H1 (cell line): ENCODE results near the gene MYO18A. TPM values are rescaled to one million over a fixed set of nuclear protein-coding genes. Genes with fewer than 3 reads are reported as not detected.
A peak's percentile ranks its signal among the peaks of the same experiment; 100 is the strongest.

Experiments used
- CTCF ChIA-PET: fragments of 300-600 bp; sonication (Branson Sonifier 250); formaldehyde crosslinking; loops from one replicate; lab custom pipeline; 2021; ENCODE audit not compliant: partially characterized antibody; lab: Charles Lee
- POLR2A ChIA-PET: fragments of 300-600 bp; sonication (Branson Sonifier 250); formaldehyde crosslinking; loops from one replicate; lab custom pipeline; 2021; ENCODE audit warnings: inconsistent platforms; ENCODE audit not compliant: partially characterized antibody; lab: Charles Lee
- DNase-seq, 2 experiments: peaks; one replicate each; pipeline versions ENCODE4 v3.0.0 to v3.0.0-alpha.2; 2010 to 2022; ENCODE audit warnings: low spot score in 2 of 2, low read depth in 1 of 2, mixed read lengths in 1 of 2
- FAIRE-seq: peaks from 2 replicates; lab custom pipeline; 2011; peaks lifted over from hg19 to GRCh38; lab: Jason Lieb, UNC
- H2AFZ ChIP-seq: 2 replicates; pipeline ENCODE4 v1.8.1; 2012; ENCODE audit warnings: low read length, inconsistent platforms
- H2AK5ac ChIP-seq: 2 replicates; pipeline ENCODE4 v1.6.1; 2013; ENCODE audit warnings: low read depth, low read length
- H2BK120ac ChIP-seq: replicated peaks from 2 replicates; pipeline ENCODE3; 2013; ENCODE audit warnings: low read depth, low read length, inconsistent platforms
- H2BK12ac ChIP-seq: 2 replicates; pipeline ENCODE4 v1.6.1; 2013; ENCODE audit warnings: low read depth, low read length
- H2BK15ac ChIP-seq: 2 replicates; pipeline ENCODE4 v1.6.1; 2013; ENCODE audit warnings: low read length
- H2BK20ac ChIP-seq: 2 replicates; pipeline ENCODE4 v1.6.1; 2013; ENCODE audit warnings: low read length
- H2BK5ac ChIP-seq: 2 replicates; pipeline ENCODE4 v1.6.1; 2013; ENCODE audit warnings: low read depth, low read length
- H3K14ac ChIP-seq: 2 replicates; pipeline ENCODE4 v1.6.1; 2013; ENCODE audit warnings: inconsistent platforms; ENCODE audit not compliant: insufficient read length
- H3K18ac ChIP-seq: 2 replicates; pipeline ENCODE4 v1.6.1; 2013; ENCODE audit warnings: low read length; ENCODE audit errors: extremely low read depth
- H3K23ac ChIP-seq: 2 replicates; pipeline ENCODE4 v1.6.1; 2013; ENCODE audit warnings: inconsistent platforms; ENCODE audit not compliant: insufficient read length
- H3K23me2 ChIP-seq: 2 replicates; pipeline ENCODE4 v1.6.1; 2013; ENCODE audit warnings: low read depth, low read length
- H3K27ac ChIP-seq: 2 replicates; pipeline ENCODE4 v1.6.1; 2011; ENCODE audit warnings: low read depth, low read length, inconsistent platforms
- H3K27me3 ChIP-seq, 4 experiments: replicated peaks in 1 of 4; 1 replicate in 1 of 4; 2 replicates in 3 of 4; pipeline versions ENCODE4 v1.6.1 to v1.8.1; 2011 to 2013; ENCODE audit warnings: low read length in 3 of 4, mild to moderate bottlenecking in 3 of 4, inconsistent platforms in 2 of 4, mixed read lengths in 2 of 4, moderate library complexity in 1 of 4; ENCODE audit not compliant: control insufficient read depth in 3 of 4, insufficient read depth in 3 of 4; ENCODE audit errors: extremely low read depth in 1 of 4
- H3K36me3 ChIP-seq, 4 experiments: 2 replicates each; pipeline versions ENCODE4 v1.6.1 to v1.8.1; 2011 to 2013; ENCODE audit warnings: mild to moderate bottlenecking in 4 of 4, low read length in 3 of 4, moderate library complexity in 2 of 4, control low read depth in 1 of 4, inconsistent platforms in 1 of 4; ENCODE audit not compliant: insufficient read depth in 4 of 4, control insufficient read depth in 2 of 4
- H3K4ac ChIP-seq: replicated peaks from 2 replicates; pipeline ENCODE3; 2013; ENCODE audit warnings: low read length, low read depth, mixed read lengths, inconsistent platforms; ENCODE audit not compliant: insufficient read length
- H3K4me1 ChIP-seq, 4 experiments: replicated peaks in 1 of 4; 1 replicate in 1 of 4; 2 replicates in 3 of 4; pipeline versions ENCODE4 v1.6.1 to v1.8.1; 2011 to 2013; ENCODE audit warnings: low read length in 3 of 4, inconsistent platforms in 2 of 4, mixed read lengths in 1 of 4; ENCODE audit not compliant: insufficient read depth in 4 of 4, control insufficient read depth in 3 of 4
- H3K4me2 ChIP-seq, 2 experiments: 2 replicates each; pipeline versions ENCODE4 v1.6.1 to v1.8.1; 2011 to 2013; ENCODE audit warnings: low read depth in 2 of 2, low read length in 2 of 2, control low read depth in 1 of 2, inconsistent platforms in 1 of 2, mild to moderate bottlenecking in 1 of 2; ENCODE audit not compliant: insufficient read depth in 1 of 2
- H3K4me3 ChIP-seq, 4 experiments: fragments of 200-600, 300-600 bp in 1 of 4; sonication (generic), shearing (Covaris generic), sonication (Bioruptor Twin) in 1 of 4; 2 replicates each; pipeline versions ENCODE4 v1.5.1 to v1.8.1; 2011 to 2016; ENCODE audit warnings: low read length in 4 of 4, low read depth in 3 of 4, control low read depth in 2 of 4, inconsistent platforms in 2 of 4, mild to moderate bottlenecking in 2 of 4, mixed read lengths in 1 of 4, moderate library complexity in 1 of 4; ENCODE audit not compliant: insufficient read depth in 2 of 4; ENCODE audit errors: extremely low read depth in 1 of 4
- H3K56ac ChIP-seq: replicated peaks from 2 replicates; pipeline ENCODE3; 2013; ENCODE audit warnings: low read depth, mild to moderate bottlenecking, mixed read lengths, low read length, inconsistent platforms; ENCODE audit not compliant: insufficient read length
- H3K79me1 ChIP-seq: 2 replicates; pipeline ENCODE4 v1.6.1; 2013; ENCODE audit warnings: low read depth, low read length, control low read depth
- H3K79me2 ChIP-seq, 2 experiments: 2 replicates each; pipeline versions ENCODE4 v1.6.1 to v1.8.1; 2012 to 2013; ENCODE audit warnings: low read length in 2 of 2, mild to moderate bottlenecking in 2 of 2, inconsistent platforms in 1 of 2; ENCODE audit not compliant: insufficient read depth in 2 of 2, control insufficient read depth in 1 of 2
- H3K9ac ChIP-seq, 4 experiments: replicated peaks in 1 of 4; 1 replicate in 1 of 4; 2 replicates in 3 of 4; pipeline versions ENCODE4 v1.6.1 to v1.8.1; 2011 to 2013; ENCODE audit warnings: low read depth in 3 of 4, low read length in 3 of 4, control low read depth in 2 of 4, mild to moderate bottlenecking in 2 of 4, moderate library complexity in 2 of 4, inconsistent platforms in 1 of 4; ENCODE audit errors: extremely low read depth in 1 of 4
- H3K9me3 ChIP-seq, 2 experiments: 2 replicates each; pipeline versions ENCODE4 v1.6.1 to v1.8.1; 2012 to 2013; ENCODE audit warnings: mild to moderate bottlenecking in 2 of 2, moderate library complexity in 2 of 2, control low read depth in 1 of 2, inconsistent platforms in 1 of 2, low read depth in 1 of 2, low read length in 1 of 2, mixed read lengths in 1 of 2; ENCODE audit not compliant: insufficient read depth in 2 of 2
- H4K20me1 ChIP-seq, 2 experiments: replicated peaks in 1 of 2; 2 replicates each; pipeline versions ENCODE3 to v1.8.1; 2011 to 2013; ENCODE audit warnings: inconsistent platforms in 2 of 2, low read length in 2 of 2, mild to moderate bottlenecking in 1 of 2; ENCODE audit not compliant: insufficient read depth in 2 of 2, control insufficient read depth in 1 of 2
- H4K5ac ChIP-seq: 2 replicates; pipeline ENCODE4 v1.6.1; 2013; ENCODE audit warnings: low read length, low read depth, mixed read lengths, inconsistent platforms; ENCODE audit not compliant: insufficient read length
- H4K8ac ChIP-seq: 2 replicates; pipeline ENCODE4 v1.8.0; 2013; ENCODE audit warnings: mild to moderate bottlenecking, moderate library complexity, low read length, inconsistent platforms; ENCODE audit not compliant: insufficient read depth; ENCODE audit errors: extremely low read depth
- H4K91ac ChIP-seq: replicated peaks from 2 replicates; pipeline ENCODE3; 2013; ENCODE audit warnings: low read length, mixed read lengths, inconsistent platforms; ENCODE audit not compliant: insufficient read length
- ATF3 ChIP-seq: IDR thresholded peaks from 2 replicates; pipeline ENCODE4 v1.6.1; 2011; ENCODE audit warnings: low read depth, mild to moderate bottlenecking, low read length; ENCODE audit not compliant: insufficient read depth
- HDAC6 ChIP-seq: IDR thresholded peaks from one replicate; pipeline ENCODE4 v1.7.1; 2012; ENCODE audit warnings: low read depth, mild to moderate bottlenecking, inconsistent platforms, low read length, moderate library complexity
- MAX ChIP-seq: IDR thresholded peaks from 2 replicates; pipeline ENCODE4 v1.6.1; 2012; ENCODE audit warnings: inconsistent platforms
- RFX5 ChIP-seq: IDR thresholded peaks from 2 replicates; pipeline ENCODE4 v1.6.1; 2011; ENCODE audit warnings: low read depth, low read length, improper control_type of control experiment, borderline replicate concordance
- SP2 ChIP-seq: IDR thresholded peaks from 2 replicates; pipeline ENCODE4 v1.6.1; 2012; ENCODE audit warnings: mild to moderate bottlenecking, low read length, inconsistent platforms
- SP4 ChIP-seq: IDR thresholded peaks from 2 replicates; pipeline ENCODE4 v1.6.1; 2012; ENCODE audit warnings: low read length, inconsistent platforms
- SUZ12 ChIP-seq: fragments of 200-600 bp; sonication (generic); IDR thresholded peaks from 2 replicates; pipeline ENCODE4 v1.6.1; 2012; ENCODE audit warnings: mild to moderate bottlenecking, inconsistent platforms, low read length, moderate library complexity, mixed read lengths
- TBP ChIP-seq: IDR thresholded peaks from 2 replicates; pipeline ENCODE4 v1.6.1; 2011; ENCODE audit warnings: low read depth, low read length, improper control_type of control experiment
- TCF12 ChIP-seq: IDR thresholded peaks from 2 replicates; pipeline ENCODE4 v1.6.1; 2011; ENCODE audit warnings: low read depth, mild to moderate bottlenecking, low read length
- WGBS, 2 experiments: shearing (Covaris generic) in 1 of 2; methylation state at CpG; one replicate each; pipeline versions ENCODE4 v1.1.6 to v1.1.7; 2013 to 2015; ENCODE audit warnings: low lambda C conversion rate in 2 of 2, mixed read lengths in 2 of 2, inconsistent platforms in 1 of 2, low coverage in 1 of 2, missing lambda C conversion rate in 1 of 2; ENCODE audit not compliant: insufficient replicate concordance in 2 of 2, insufficient coverage in 1 of 2, insufficient read length in 1 of 2; ENCODE audit errors: extremely low coverage in 1 of 2, missing lambda C conversion rate in 1 of 2; 5-methylcytosine and 5-hydroxymethylcytosine counted together
- polyA plus RNA-seq, 7 experiments: library from polyadenylated mRNA; depleted of rRNA in 3 of 7; stranded (reverse) in 5 of 7; unstranded in 2 of 7; fragments of >200 nt in 5 of 7; fragments of 200-250 nt in 2 of 7; gene quantifications; 1 replicate in 5 of 7; 2 replicates in 1 of 7; 4 replicates in 1 of 7; pipeline versions ENCODE4 v1.2.1 to v1.2.3, GENCODE V29; 2011 to 2013; ENCODE audit warnings: missing spikeins in 2 of 7, mixed read lengths in 2 of 7
- total RNA-seq: library from RNA; stranded (reverse); fragmentation: NEBNext Ultra II Directional; extraction: Animal tissue kit (Norgen Biotek cat#: 25700); gene quantifications from 2 replicates; pipeline ENCODE4 v1.2.1, GENCODE V29; 2021

The MYO18A gene
- total and polyA plus RNA-seq, 2 of the 8 experiments (the other 6 are each of a cell fraction or from before 2014, with no cell fraction given): 7.6 to 43.8 TPM

GRCh38 chr17:29032013-29032856 lies 148.0 kb downstream of the MYO18A start:
- peak overlapping the region; percentile 47 for H4K5ac ChIP-seq
- peaks cover 0 to 4% (median 0%) of the 10 kb centered on the region in 4 experiments; a peak in 1 of 8 replicates for H3K36me3 ChIP-seq
- peak overlapping the region; percentile 53 to 72 for H3K4me2 ChIP-seq
- H3K14ac ChIP-seq: no peak overlapping the region
- DNase-seq: no peak
- H3K23me2 ChIP-seq: peaks cover 4% of the 10 kb centered on the region; the same call in 1 of the 2 replicates
- peak overlapping the region; percentile 97 for H2AK5ac ChIP-seq
- no peaks in the 10 kb centered on the region for H3K27me3 ChIP-seq
- POLR2A ChIA-PET: interaction anchor here (0.5 to 3.8 kb wide), 35 partner anchors 8 to 222 kb away, joined by 3 to 47 read pairs (median 4); partner anchors contain the start of gene PIPOX
- no peak overlapping the region for H3K23ac ChIP-seq
- peak overlapping the region; percentile 98 for H3K18ac ChIP-seq
- H4K8ac ChIP-seq: no peak overlapping the region; the same call in 1 of the 2 replicates
- H3K9me3 ChIP-seq: peaks cover 5 to 6% of the 10 kb centered on the region in 2 experiments; a peak in 3 of 4 replicates
- no peaks in the 10 kb centered on the region for H3K79me1 ChIP-seq
- peak overlapping the region; percentile 97 for H4K91ac ChIP-seq
- peak overlapping the region; percentile 93 for H2BK15ac ChIP-seq
- H3K9ac ChIP-seq: no peak overlapping the region; a peak in 1 of 7 replicates
- peak overlapping the region; percentile 7 for H3K56ac ChIP-seq
- peak; percentile 81 for FAIRE-seq
- WGBS, 2 experiments: 11% methylated on average over 11 of the region's 11 CpGs; no CpG with 5 or more reads in 1 of the 2 experiments
- CTCF ChIA-PET: interaction anchor here (0.7 to 6.6 kb wide), 10 partner anchors 13 to 505 kb away, joined by 3 to 41 read pairs (median 4); no protein-coding TSS in a partner anchor
- peak overlapping the region; percentile 97 for H2BK12ac ChIP-seq
- H2BK120ac ChIP-seq: peak overlapping the region; percentile 39
- peak overlapping the region; percentile 54 for H3K4ac ChIP-seq
- H2BK5ac ChIP-seq: peak overlapping the region; percentile 98
- peak overlapping the region in 3 of 4 experiments; percentile 21 to 47 (median 32); a peak in 4 of 8 replicates for H3K4me3 ChIP-seq
- no peak overlapping the region for H2AFZ ChIP-seq
- peak overlapping the region; percentile 100 for H2BK20ac ChIP-seq
- H4K20me1 ChIP-seq: no peaks in the 10 kb centered on the region
- peak overlapping the region; percentile 72; the same call in 1 of the 2 replicates for H3K27ac ChIP-seq
- peaks cover 9 to 33% (median 21%) of the 10 kb centered on the region in 4 experiments for H3K4me1 ChIP-seq
- H3K79me2 ChIP-seq: no peaks in the 10 kb centered on the region
- TF ChIP-seq RFX5: no peak
- peak; percentile 95 for TF ChIP-seq TCF12
- TF ChIP-seq MAX: no peak
- TF ChIP-seq TBP: peak; percentile 6; the same call in 1 of the 2 replicates
- no peak for TF ChIP-seq ATF3
- no peak for TF ChIP-seq SP2
- no peak for TF ChIP-seq HDAC6
- TF ChIP-seq SP4: no peak
- no peak for TF ChIP-seq SUZ12
